Peyer's patch (tissue), 4 donors: Measurements from ENCODE around the gene ANXA6.

Experiments
- POLR2A ChIP-seq, 2 donors: fragments of 450-650 bp; IDR thresholded peaks; one replicate each; pipeline ENCODE4 v1.5.1; 2017; ENCODE audit warnings: antibody characterized with exemption in 2 of 2, mild to moderate bottlenecking in 2 of 2, moderate library complexity in 2 of 2
- TF ChIP-seq, protein P1 (sequence below), 6 experiments: fragments of 450-650 bp in 4 of 6; fragments of 200-600 bp in 2 of 6; sonication (generic) in 1 of 6; IDR thresholded peaks; one replicate each; pipeline ENCODE4 v1.5.1; 2017 to 2019; ENCODE audit warnings: antibody characterized with exemption in 6 of 6, mild to moderate bottlenecking in 3 of 6, moderate library complexity in 1 of 6

DNA sequence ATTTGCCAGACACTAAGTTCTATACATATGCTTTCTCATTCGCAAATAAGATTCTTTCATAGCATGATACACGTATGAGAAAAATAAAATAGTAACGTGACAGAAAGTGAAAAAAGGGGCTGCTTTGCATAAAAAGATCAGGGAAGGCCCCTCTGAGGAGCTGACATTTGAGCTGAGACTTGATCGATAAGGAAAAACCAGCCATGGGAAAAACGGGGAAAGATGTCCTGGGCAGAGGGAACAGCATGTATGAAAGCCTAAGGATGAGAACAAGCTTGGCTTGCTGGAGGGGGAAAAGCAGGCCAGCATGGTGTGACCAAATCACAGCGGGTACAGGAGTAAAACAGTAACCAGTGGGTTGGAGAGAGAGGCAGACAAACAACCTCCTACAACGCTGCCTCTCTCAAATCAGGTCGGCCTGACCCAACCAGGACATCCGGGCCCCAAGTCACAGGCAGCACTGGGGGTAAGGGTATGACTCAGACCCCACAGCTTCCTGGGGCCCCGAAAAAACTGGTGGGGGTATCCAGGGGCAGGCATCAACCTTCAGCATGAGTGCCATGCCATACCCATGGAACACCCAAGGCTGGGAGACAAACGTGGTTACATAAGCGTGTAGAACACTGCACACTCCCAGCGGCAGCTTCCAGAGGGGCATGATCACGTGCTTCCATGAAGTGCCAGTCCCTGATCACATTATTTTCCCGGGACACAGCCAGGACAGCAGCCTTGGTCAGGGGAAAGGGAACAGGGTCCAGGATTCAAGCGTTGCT lies 78.9 kb downstream of the ANXA6 start:
- TF ChIP-seq, protein P1, sequence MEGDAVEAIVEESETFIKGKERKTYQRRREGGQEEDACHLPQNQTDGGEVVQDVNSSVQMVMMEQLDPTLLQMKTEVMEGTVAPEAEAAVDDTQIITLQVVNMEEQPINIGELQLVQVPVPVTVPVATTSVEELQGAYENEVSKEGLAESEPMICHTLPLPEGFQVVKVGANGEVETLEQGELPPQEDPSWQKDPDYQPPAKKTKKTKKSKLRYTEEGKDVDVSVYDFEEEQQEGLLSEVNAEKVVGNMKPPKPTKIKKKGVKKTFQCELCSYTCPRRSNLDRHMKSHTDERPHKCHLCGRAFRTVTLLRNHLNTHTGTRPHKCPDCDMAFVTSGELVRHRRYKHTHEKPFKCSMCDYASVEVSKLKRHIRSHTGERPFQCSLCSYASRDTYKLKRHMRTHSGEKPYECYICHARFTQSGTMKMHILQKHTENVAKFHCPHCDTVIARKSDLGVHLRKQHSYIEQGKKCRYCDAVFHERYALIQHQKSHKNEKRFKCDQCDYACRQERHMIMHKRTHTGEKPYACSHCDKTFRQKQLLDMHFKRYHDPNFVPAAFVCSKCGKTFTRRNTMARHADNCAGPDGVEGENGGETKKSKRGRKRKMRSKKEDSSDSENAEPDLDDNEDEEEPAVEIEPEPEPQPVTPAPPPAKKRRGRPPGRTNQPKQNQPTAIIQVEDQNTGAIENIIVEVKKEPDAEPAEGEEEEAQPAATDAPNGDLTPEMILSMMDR (IDR thresholded peaks at IDR 0.05): no peak
- no peak for TF ChIP-seq POLR2A (IDR thresholded peaks at IDR 0.05)
